Hepatocyte (in vitro differentiated cells): ENCODE measurements around the gene CERS1. TPM values are rescaled to one million over a fixed set of nuclear protein-coding genes. Genes with fewer than 3 reads are reported as not detected.

Source experiments
- DNase-seq: peaks from one replicate; pipeline ENCODE4 v3.0.0-alpha.2; 2016; ENCODE audit warnings: low spot score
- H2AFZ ChIP-seq: fragments of 200-600 bp; sonication (generic); 2 replicates; pipeline ENCODE4 v1.6.0; 2016; ENCODE audit warnings: antibody characterized with exemption, mild to moderate bottlenecking
- H3K27ac ChIP-seq: fragments of 200-600 bp; sonication (generic); 2 replicates; pipeline ENCODE4 v1.5.1; 2016; ENCODE audit warnings: mild to moderate bottlenecking
- H3K27me3 ChIP-seq: fragments of 200-600 bp; sonication (generic); 2 replicates; pipeline ENCODE4 v1.6.1; 2016
- H3K36me3 ChIP-seq: fragments of 200-600 bp; sonication (generic); replicated peaks from 2 replicates; pipeline ENCODE4 v1.5.1; 2016; ENCODE audit warnings: low read depth; ENCODE audit not compliant: insufficient read depth
- H3K4me1 ChIP-seq: fragments of 200-600 bp; sonication (generic); 2 replicates; pipeline ENCODE4 v1.5.1; 2016; ENCODE audit warnings: mild to moderate bottlenecking, moderate library complexity; ENCODE audit not compliant: insufficient read depth
- H3K4me2 ChIP-seq: fragments of 200-600 bp; sonication (generic); 2 replicates; pipeline ENCODE4 v1.6.0; 2016
- H3K4me3 ChIP-seq: fragments of 200-600 bp; sonication (generic); 2 replicates; pipeline ENCODE4 v1.5.1; 2016; ENCODE audit warnings: mild to moderate bottlenecking
- H3K79me2 ChIP-seq: fragments of 200-600 bp; sonication (generic); 2 replicates; pipeline ENCODE4 v1.6.0; 2017; ENCODE audit warnings: mild to moderate bottlenecking
- H3K9me2 ChIP-seq: fragments of 200-600 bp; sonication (generic); replicated peaks from 2 replicates; pipeline ENCODE4 v1.6.0; 2017; ENCODE audit warnings: mild to moderate bottlenecking; ENCODE audit not compliant: insufficient read depth
- H3K9me3 ChIP-seq: fragments of 200-600 bp; sonication (generic); 2 replicates; pipeline ENCODE4 v1.5.1; 2016; ENCODE audit warnings: low read depth, mild to moderate bottlenecking
- H4K20me1 ChIP-seq: fragments of 200-600 bp; sonication (generic); 2 replicates; pipeline ENCODE4 v1.6.0; 2016; ENCODE audit warnings: mild to moderate bottlenecking; ENCODE audit not compliant: insufficient read depth, poor library complexity, severe bottlenecking
- EZH2 ChIP-seq: fragments of 200-600 bp; sonication (generic); IDR thresholded peaks from 2 replicates; pipeline ENCODE4 v1.6.1; 2016; ENCODE audit warnings: antibody characterized with exemption, mild to moderate bottlenecking, borderline replicate concordance
- EZH2phosphoT487 ChIP-seq: fragments of 200-600 bp; sonication (generic); IDR thresholded peaks from one replicate; pipeline ENCODE4 v1.6.1; 2018; ENCODE audit warnings: antibody characterized with exemption, mild to moderate bottlenecking, low read depth, moderate library complexity; ENCODE audit not compliant: unreplicated experiment, severe bottlenecking
- WGBS: methylation state at CpG from one replicate; pipeline ENCODE4 v1.1.6; 2016; ENCODE audit warnings: low lambda C conversion rate; ENCODE audit errors: missing lambda C conversion rate; 5-methylcytosine and 5-hydroxymethylcytosine counted together
- polyA plus RNA-seq: library from polyadenylated mRNA; unstranded; fragments of >200 nt; fragmentation: Nextera tagmentation; extraction: Ambion mirVana; gene quantifications from 2 replicates; pipeline ENCODE4 v1.2.1, GENCODE V29; 2016
- total RNA-seq: library from RNA; depleted of rRNA; stranded (reverse); fragments of >200 nt; gene quantifications from 2 replicates; pipeline ENCODE4 v1.2.3, GENCODE V29; 2014
- TF ChIP-seq, protein P1 (sequence below): fragments of 200-600 bp; sonication (generic); IDR thresholded peaks from 2 replicates; pipeline ENCODE4 v1.5.1; 2016; ENCODE audit warnings: antibody characterized with exemption, mild to moderate bottlenecking; ENCODE audit not compliant: poor library complexity

Gene CERS1
- total and polyA plus RNA-seq, 2 experiments from 2014 or later: 5.3 to 5.7 TPM

DNA sequence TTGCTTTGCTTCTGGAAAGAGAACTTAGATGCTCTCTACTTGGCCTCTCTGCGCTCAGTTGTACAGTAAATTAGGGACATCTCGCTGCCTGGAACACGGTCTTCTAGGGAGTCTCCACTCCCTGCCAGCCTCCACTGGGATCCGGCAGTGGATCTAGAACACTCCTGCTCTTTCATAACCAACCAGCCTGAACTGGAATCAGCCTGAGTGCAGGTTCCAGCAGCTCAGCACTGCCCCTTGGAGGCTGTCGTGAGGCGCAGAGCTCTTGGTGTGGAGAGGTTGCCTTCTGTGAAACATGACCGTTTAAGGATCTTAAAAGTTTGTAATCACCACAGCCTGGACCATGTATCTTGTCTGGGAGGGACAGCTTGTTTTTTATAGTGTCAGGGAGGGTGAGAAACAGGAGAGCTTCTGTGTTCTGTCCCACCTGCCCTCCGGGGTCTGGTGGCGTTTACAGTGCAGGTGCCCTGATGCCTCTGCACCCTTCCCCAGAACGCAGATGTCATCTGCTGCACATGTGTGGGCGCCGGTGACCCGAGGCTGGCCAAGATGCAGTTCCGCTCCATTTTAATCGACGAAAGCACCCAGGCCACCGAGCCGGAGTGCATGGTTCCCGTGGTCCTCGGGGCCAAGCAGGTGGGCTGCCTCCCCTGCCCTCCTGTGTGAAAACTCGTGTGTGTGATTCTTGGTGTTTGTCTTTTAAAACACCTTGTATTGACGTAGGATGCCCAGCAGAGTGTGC lies 39.4 kb downstream of the CERS1 start:
- H3K36me3 ChIP-seq: no peaks in the 10 kb centered on the region
- H3K9me3 ChIP-seq: no peaks in the 10 kb centered on the region
- no peaks in the 10 kb centered on the region for H3K27me3 ChIP-seq
- WGBS: 92% methylated on average over 22 of the region's 22 CpGs
- no peak for TF ChIP-seq EZH2
- TF ChIP-seq, protein P1, sequence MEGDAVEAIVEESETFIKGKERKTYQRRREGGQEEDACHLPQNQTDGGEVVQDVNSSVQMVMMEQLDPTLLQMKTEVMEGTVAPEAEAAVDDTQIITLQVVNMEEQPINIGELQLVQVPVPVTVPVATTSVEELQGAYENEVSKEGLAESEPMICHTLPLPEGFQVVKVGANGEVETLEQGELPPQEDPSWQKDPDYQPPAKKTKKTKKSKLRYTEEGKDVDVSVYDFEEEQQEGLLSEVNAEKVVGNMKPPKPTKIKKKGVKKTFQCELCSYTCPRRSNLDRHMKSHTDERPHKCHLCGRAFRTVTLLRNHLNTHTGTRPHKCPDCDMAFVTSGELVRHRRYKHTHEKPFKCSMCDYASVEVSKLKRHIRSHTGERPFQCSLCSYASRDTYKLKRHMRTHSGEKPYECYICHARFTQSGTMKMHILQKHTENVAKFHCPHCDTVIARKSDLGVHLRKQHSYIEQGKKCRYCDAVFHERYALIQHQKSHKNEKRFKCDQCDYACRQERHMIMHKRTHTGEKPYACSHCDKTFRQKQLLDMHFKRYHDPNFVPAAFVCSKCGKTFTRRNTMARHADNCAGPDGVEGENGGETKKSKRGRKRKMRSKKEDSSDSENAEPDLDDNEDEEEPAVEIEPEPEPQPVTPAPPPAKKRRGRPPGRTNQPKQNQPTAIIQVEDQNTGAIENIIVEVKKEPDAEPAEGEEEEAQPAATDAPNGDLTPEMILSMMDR: peak; percentile 43
- H3K4me2 ChIP-seq: no peak overlapping the region
- H3K27ac ChIP-seq: no peak overlapping the region
- no peaks in the 10 kb centered on the region for H3K4me1 ChIP-seq
- peak; percentile 55 for DNase-seq
- peaks cover 6% of the 10 kb centered on the region for H3K79me2 ChIP-seq
- no peak overlapping the region for H2AFZ ChIP-seq
- H3K9me2 ChIP-seq: no peaks in the 10 kb centered on the region
- peaks cover 9% of the 10 kb centered on the region for H4K20me1 ChIP-seq
- H3K4me3 ChIP-seq: no peak overlapping the region

DNA sequence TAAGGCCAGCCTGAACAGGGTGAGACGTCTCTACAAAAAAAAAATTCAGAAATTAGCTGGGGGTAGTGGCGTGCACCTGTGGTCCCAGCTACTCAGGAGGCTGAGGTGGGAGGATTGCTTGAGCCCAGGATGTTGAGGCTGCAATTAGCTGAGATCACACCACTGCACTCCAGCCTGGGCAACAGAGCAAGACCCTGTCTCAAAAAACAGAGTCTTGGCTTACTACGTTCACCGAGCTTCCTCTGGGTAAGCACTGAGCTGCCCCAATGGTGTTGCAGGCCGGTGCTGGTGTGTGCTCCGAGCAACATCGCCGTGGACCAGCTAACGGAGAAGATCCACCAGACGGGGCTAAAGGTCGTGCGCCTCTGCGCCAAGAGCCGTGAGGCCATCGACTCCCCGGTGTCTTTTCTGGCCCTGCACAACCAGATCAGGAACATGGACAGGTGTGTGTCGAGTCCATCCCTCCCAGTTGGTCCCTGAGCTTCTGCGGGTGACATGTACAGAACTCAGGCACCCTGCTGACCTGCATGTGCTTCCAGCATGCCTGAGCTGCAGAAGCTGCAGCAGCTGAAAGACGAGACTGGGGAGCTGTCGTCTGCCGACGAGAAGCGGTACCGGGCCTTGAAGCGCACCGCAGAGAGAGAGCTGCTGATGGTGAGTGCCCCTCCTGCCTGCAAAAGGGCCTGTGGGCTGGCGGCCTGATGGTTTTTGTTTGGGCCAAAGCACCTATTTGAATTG lies 40.1 kb downstream of the CERS1 start:
- DNase-seq: no peak
- WGBS: 99% methylated on average over 27 of the region's 27 CpGs
- Histone ChIP-seq H3K79me2 (peaks cover 14% of the 10 kb centered on the region), H3K36me3 (no peaks in the 10 kb centered on the region), H2AFZ (no peak overlapping the region), H3K27me3 (no peaks in the 10 kb centered on the region), H3K4me3 (no peak overlapping the region), H3K9me2 (no peaks in the 10 kb centered on the region), H4K20me1 (peaks cover 16% of the 10 kb centered on the region), H3K9me3 (no peaks in the 10 kb centered on the region), H3K4me2 (no peak overlapping the region), H3K4me1 (no peaks in the 10 kb centered on the region), H3K27ac (no peak overlapping the region)
- no peak for TF ChIP-seq EZH2
- TF ChIP-seq EZH2phosphoT487: no peak
- TF ChIP-seq, protein P1: no peak

DNA sequence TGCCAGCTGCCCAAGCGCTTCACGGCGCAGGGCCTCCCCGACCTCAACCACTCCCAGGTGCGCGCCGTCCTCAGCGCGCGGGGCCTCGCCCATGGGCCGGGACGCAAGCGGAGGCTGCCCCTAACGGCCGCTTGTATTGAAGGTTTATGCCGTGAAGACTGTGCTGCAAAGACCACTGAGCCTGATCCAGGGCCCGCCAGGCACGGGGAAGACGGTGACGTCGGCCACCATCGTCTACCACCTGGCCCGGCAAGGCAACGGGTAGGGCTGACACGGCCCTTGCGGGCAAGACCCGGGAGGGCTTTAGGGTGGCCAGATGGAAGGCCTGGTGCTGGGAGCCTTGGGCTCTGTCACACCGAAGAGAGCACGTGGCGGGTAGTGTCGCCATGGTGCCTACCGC lies 41.0 kb downstream of the CERS1 start:
- Histone ChIP-seq H3K36me3 (no peaks in the 10 kb centered on the region), H3K4me3 (no peak overlapping the region), H2AFZ (no peak overlapping the region), H3K9me2 (no peaks in the 10 kb centered on the region), H3K27ac (no peak overlapping the region), H3K79me2 (peaks cover 22% of the 10 kb centered on the region), H3K4me2 (no peak overlapping the region), H3K27me3 (no peaks in the 10 kb centered on the region), H3K4me1 (peaks cover under 1% of the 10 kb centered on the region), H3K9me3 (no peaks in the 10 kb centered on the region), H4K20me1 (peaks cover 22% of the 10 kb centered on the region)
- DNase-seq: no peak
- no peak for TF ChIP-seq EZH2
- TF ChIP-seq, protein P1: no peak
- TF ChIP-seq EZH2phosphoT487: no peak
- WGBS: 98% methylated on average over 30 of the region's 33 CpGs
